Measurements from ENCODE around the gene ZSCAN21.

Gene ZSCAN21

DNA sequence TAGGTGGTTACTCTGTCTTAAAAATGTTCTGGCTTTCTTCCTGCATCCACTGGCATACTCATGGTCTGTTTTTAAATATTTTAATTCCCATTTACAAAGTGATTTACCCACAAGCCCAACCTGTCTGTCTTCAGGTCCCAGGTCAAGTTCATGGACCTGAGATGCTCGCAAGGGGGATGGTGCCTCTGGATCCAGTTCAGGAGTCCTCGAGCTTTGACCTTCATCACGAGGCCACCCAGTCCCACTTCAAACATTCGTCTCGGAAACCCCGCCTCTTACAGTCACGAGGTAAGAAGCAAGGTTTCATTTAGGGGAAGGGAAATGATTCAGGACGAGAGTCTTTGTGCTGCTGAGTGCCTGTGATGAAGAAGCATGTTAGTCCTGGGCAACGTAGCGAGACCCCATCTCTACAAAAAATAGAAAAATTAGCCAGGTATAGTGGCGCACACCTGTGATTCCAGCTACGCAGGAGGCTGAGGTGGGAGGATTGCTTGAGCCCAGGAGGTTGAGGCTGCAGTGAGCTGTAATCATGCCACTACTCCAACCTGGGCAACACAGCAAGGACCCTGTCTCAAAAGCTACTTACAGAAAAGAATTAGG, 25.5 kb upstream of the ZSCAN21 start:
- in situ Hi-C loops (cut with HindIII; ENCODE audit: low sequenced_read_pairs) = no loop called here

DNA sequence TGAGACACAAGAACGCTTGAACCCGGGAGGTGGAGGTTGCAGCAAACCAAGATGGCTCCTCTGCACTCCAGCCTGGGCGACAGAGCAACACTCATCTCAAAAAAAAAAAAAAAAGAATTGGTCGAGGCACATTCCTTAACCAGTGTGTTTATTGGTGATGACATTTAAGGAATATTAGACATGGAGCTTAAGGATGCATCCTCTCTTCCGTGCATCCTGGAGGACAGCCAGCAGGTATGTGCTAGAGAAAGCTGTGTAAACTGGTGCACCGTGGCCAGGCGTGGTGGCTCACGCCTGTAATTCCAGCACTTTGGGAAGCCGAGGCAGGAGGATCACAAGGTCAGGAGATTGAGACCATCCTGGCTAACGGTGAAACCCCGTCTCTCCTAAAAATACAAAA, 22.4 kb upstream of the ZSCAN21 start:
- in situ Hi-C loops (cut with HindIII; ENCODE audit: low sequenced_read_pairs) = no loop called here

DNA sequence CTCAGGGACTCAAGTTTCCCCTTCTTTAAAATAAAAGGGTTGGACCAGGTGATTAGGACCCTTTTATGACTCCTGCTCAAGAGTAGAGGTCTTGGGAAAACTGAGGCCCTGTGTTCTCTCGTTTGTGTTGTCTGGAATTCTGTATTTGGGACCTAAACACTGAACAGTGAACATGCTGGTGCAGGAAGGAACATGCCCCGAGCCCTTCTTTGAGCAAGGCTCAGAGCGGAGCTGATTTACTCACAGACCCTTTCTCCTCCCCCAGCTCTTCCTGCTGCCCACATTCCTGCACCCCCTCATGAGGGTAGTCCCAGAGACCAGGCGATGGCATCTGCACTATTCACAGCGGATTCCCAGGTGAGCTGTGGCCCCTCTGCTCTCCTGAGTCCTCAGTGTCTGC, 20.0 kb upstream of the ZSCAN21 start:
- in situ Hi-C loops (cut with HindIII; ENCODE audit: low sequenced_read_pairs) = no loop called here

DNA sequence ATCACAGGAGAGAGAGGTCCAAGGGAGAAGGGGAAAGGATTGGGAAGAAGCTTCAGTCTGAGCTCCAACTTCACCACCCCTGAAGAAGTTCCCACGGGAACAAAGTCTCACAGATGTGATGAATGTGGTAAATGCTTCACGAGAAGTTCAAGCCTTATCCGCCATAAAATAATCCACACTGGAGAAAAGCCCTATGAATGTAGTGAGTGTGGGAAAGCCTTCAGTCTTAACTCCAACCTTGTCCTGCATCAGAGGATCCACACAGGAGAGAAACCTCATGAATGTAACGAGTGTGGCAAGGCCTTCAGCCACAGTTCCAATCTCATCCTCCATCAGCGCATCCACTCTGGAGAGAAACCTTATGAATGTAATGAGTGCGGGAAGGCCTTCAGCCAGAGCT, 16.0 kb upstream of the ZSCAN21 start:
- in situ Hi-C loops (cut with HindIII; ENCODE audit: low sequenced_read_pairs) = no loop called here

DNA sequence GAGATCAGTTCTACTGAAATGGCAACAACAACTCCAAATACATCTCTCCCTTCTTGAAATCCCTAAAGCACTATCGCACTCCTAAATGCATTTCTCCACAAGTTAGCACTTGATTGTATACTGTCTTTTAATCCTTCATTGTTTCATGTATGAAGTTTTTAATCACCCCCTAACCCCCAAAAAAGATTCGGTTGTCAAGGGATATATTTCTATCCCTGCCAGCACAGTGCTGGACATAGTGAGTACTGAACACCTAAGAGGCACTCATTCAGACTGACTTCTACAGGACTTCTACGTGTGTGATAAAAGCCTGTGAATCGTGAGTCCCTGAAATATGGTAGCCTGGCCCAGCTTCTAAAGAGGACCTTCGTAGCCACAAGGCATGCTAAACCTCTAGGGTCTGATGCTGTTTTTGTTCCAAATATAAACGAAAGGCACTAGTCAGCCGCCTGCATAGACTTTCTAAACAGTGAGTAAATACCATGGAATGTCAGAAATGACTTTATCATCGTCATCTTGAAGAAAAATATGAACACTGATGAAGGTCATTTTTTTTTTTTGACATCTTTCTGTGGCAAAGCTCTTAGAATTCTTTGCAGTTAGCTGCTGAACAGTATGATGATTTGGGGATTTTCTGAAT, 14.6 kb upstream of the ZSCAN21 start:
- in situ Hi-C loops (cut with HindIII; ENCODE audit: low sequenced_read_pairs) = no loop called here

- in situ Hi-C loops (cut with HindIII; ENCODE audit: low sequenced_read_pairs) = no loop called here
Observed at GRCh38 chr7:100035876-100036275, 13.7 kb upstream of the ZSCAN21 start.

DNA sequence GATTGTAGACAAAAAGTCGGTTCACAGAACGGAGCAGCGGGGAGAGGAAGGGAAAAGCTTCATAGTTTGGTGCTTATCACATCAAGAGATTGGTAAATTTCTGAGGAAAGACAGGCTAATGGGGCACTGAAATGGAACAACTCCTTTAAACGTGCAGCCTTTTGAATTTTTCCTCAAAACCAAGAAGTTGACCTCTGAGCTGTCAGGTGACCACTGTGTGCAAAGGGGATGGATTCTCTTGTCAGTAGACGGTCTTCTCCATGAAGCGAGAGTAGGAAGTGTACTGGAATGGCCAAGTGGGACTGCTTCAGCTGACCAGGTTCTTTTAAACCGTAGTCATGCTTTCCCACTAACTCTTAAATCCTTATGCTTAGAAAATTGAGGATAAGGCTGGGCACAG, 11.2 kb upstream of the ZSCAN21 start:
- in situ Hi-C loops (cut with HindIII; ENCODE audit: low sequenced_read_pairs) = no loop called here

GRCh38 chr7:100040575-100040974, 9.0 kb upstream of the ZSCAN21 start:
- in situ Hi-C loops (cut with HindIII; ENCODE audit: low sequenced_read_pairs) = no loop called here

- in situ Hi-C loops (cut with HindIII; ENCODE audit: low sequenced_read_pairs) = no loop called here
Observed at GRCh38 chr7:100044718-100045117, 4.9 kb upstream of the ZSCAN21 start.

- in situ Hi-C loops (cut with HindIII; ENCODE audit: low sequenced_read_pairs) = no loop called here
Observed at GRCh38 chr7:100048680-100049079, 894 bp upstream of the ZSCAN21 start.

- in situ Hi-C loops (cut with HindIII; ENCODE audit: low sequenced_read_pairs) = no loop called here
Observed at GRCh38 chr7:100051611-100052010, 2.0 kb downstream of the ZSCAN21 start.

GRCh38 chr7:100053215-100053614, 3.6 kb downstream of the ZSCAN21 start:
- in situ Hi-C loops (cut with HindIII; ENCODE audit: low sequenced_read_pairs) = no loop called here

GRCh38 chr7:100057006-100057405, 7.4 kb downstream of the ZSCAN21 start:
- in situ Hi-C loops (cut with HindIII; ENCODE audit: low sequenced_read_pairs) = no loop called here

DNA sequence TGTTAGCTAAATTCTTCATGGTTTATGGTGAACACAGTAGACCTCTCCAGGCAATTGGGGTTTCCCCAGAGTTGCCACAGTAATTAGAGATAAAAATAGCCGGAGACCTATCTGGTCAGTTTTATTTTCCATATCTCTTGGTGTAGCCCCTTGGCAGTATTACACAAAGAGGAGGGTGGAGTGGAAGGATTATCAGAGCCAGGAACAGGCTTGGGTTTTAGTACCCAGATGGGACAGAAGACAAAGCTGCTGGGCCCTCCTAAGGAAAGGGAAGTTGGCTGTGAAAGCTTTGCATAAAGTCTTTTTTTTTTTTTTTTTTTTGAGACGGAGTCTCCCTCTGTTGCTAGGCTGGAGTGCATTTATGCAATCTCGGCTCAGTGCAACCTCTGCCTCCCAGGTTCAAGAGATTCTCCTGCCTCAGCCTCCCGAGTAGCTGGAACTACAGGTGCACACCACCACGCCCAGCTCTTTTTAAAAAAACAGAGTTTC, 9.7 kb downstream of the ZSCAN21 start:
- in situ Hi-C loops (cut with HindIII; ENCODE audit: low sequenced_read_pairs) = no loop called here

- in situ Hi-C loops (cut with HindIII; ENCODE audit: low sequenced_read_pairs) = no loop called here
Observed at GRCh38 chr7:100061518-100062193, 12.1 kb downstream of the ZSCAN21 start.

GRCh38 chr7:100063376-100063775, 13.8 kb downstream of the ZSCAN21 start:
- in situ Hi-C loops (cut with HindIII; ENCODE audit: low sequenced_read_pairs) = no loop called here

DNA sequence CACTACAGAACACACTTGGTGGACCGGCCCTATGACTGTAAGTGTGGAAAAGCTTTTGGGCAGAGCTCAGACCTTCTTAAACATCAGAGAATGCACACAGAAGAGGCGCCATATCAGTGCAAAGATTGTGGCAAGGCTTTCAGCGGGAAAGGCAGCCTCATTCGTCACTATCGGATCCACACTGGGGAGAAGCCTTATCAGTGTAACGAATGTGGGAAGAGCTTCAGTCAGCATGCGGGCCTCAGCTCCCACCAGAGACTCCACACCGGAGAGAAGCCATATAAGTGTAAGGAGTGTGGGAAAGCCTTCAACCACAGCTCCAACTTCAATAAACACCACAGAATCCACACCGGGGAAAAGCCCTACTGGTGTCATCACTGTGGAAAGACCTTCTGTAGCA, 14.6 kb downstream of the ZSCAN21 start:
- in situ Hi-C loops (cut with HindIII; ENCODE audit: low sequenced_read_pairs) = no loop called here

GRCh38 chr7:100065452-100066186, 16.0 kb downstream of the ZSCAN21 start:
- in situ Hi-C loops (cut with HindIII; ENCODE audit: low sequenced_read_pairs) = no loop called here

- in situ Hi-C loops (cut with HindIII; ENCODE audit: low sequenced_read_pairs) = no loop called here
Observed at GRCh38 chr7:100066953-100067352, 17.4 kb downstream of the ZSCAN21 start.

- in situ Hi-C loops (cut with HindIII; ENCODE audit: low sequenced_read_pairs) = no loop called here
Observed at GRCh38 chr7:100069991-100070390, 20.4 kb downstream of the ZSCAN21 start.

DNA sequence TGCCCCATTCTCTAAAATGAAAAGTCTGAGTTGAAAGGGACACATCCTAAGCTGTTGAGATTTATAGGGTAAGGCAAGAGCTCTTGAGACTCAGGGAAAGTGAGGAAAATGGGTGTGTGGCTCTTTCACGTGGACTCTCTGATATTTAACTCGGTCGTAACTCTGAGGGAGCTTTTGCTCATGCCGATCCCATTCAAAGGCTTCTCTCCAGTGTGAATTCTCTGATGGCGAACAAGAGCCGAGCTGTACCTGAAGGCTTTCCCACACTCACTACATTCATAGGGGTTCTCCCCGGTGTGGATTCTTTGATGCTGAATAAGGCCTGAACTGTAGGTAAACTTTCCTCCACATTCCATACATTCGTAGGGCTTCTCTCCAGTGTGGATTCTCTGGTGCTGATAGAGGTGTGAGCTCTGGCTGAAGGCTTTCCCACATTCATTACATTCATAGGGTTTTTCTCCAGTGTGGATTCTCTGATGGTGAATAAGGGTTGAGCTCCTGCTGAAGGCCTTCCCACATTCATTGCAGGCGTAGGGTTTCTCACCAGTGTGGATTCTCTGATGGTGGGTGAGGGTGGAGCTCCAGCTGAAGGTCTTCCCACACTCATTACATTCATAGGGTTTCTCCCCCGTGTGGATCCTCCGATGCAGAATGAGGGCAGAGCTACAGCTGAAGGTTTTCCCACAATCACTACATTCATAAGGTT, 21.6 kb downstream of the ZSCAN21 start:
- in situ Hi-C loops (cut with HindIII; ENCODE audit: low sequenced_read_pairs) = no loop called here
